Endothelial cell of hepatic sinusoid (primary cell): ENCODE results near the gene SOAT2.

Experiments
- in situ Hi-C: cut with HindIII; loops from 2 replicates; pipeline ENCODE4 v1.10.0; 2017; ENCODE audit warnings: low sequenced_read_pairs

SOAT2 gene

DNA sequence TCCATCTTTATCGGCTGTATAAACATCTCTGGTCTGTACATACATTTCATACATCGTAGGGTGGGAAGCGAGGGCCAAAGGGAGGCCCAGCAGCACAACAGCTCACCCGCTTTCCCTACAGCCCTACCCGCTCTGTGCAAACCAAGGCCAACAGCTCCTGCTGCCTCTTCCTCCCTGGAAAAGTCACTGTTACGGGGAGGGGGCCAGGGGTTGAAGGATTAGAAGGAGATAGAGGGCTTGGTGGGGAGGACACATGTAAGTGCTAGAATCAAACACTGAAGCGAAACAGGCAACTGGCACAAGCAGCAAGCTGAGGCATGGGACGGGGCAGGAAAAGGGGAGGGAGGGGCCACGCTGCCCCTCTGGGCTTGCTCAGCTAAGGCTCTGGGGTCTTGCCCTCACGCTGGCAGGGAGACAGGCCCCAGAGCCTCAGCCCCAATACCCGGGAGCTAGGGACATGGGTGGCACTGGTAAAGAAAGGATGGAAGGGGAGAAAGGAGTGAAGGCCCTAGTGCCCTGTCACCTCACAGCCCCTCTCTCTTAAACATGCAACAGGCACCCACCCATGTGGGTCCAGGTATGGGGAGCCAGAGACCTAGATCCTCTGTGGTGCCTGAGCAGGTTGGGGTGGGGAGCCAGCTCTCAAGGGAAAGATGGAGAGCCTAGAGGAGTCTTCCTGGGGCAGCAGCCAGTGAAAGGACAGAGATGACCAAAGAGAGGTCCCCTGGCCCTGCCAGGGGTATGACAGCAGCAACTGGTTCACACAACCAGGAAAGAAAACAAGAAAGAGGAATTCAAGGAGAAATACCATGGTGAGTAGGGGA lies 38.5 kb upstream of the SOAT2 start:
- in situ Hi-C loops = loop anchor here (5.0 kb wide), 1 partner anchor 37 kb away; the partner anchor contains the start of gene SOAT2

DNA sequence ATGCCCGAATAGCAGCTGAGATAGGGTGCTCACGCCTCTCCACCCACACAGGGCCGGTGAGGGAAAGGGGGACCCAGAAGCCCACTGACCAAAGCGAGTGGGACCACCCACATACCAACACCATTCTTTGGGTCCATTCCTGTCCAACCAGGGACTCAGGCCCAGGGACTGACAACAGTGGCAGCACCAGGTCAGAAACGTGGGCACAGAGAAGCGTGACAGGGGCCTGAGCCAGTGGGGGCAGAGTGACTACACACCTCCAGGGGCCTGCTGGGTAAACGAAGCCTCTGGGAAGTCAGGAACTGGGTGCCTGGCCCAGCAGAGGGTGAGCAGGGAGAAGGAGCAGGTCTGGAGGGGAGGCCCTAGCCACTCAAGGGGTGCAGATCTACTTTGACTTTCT lies 37.8 kb upstream of the SOAT2 start:
- in situ Hi-C loops = loop anchor here (5.0 kb wide), 1 partner anchor 37 kb away; the partner anchor contains the start of gene SOAT2

DNA sequence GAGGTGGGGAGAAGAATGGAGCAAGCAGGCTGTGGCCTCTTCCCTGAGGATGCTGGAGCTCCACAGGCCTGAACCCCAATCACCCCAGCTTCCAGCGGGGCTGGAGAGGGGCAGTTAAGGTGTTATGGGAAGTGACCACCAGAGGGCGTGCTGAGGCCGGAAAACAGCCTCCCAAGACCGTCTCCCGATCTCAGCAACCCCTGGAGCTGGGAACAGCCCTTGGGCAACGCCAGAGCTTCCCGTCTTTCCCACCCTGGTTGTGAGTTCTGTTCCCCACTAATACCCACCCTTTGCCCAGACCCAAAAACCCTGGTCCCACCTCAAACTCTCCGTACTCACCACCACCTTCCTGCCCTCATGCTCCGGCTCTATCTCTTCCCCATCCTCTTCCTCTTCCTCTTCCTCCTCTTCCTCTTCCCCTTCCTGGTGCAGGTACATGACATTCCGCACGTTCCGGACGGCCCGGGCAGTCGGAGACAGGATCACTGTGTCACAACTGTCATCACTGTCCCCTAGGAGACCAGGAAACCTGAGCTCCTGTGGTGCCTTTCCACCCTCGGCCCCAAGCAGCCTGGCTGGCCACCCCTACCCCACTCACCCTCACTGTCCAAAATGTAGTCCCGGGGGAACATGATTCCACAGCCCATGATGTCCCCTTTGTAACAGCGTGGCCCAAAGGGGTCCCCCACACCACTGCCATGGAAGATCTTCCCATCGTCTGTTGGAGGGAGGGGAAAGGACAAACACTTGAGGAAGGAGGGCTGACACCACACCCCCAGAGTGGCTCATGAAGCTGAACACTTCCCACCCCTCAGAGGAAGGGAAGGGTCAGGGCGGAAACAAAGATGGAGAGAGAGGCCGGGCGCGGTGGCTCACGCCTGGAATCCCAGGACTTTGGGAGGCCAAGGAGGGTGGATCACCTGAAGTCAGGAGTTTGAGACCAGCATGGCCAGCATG lies 37.0 kb upstream of the SOAT2 start:
- in situ Hi-C loops = loop anchor here (5.0 kb wide), 1 partner anchor 36 kb away; the partner anchor contains the start of gene SOAT2

DNA sequence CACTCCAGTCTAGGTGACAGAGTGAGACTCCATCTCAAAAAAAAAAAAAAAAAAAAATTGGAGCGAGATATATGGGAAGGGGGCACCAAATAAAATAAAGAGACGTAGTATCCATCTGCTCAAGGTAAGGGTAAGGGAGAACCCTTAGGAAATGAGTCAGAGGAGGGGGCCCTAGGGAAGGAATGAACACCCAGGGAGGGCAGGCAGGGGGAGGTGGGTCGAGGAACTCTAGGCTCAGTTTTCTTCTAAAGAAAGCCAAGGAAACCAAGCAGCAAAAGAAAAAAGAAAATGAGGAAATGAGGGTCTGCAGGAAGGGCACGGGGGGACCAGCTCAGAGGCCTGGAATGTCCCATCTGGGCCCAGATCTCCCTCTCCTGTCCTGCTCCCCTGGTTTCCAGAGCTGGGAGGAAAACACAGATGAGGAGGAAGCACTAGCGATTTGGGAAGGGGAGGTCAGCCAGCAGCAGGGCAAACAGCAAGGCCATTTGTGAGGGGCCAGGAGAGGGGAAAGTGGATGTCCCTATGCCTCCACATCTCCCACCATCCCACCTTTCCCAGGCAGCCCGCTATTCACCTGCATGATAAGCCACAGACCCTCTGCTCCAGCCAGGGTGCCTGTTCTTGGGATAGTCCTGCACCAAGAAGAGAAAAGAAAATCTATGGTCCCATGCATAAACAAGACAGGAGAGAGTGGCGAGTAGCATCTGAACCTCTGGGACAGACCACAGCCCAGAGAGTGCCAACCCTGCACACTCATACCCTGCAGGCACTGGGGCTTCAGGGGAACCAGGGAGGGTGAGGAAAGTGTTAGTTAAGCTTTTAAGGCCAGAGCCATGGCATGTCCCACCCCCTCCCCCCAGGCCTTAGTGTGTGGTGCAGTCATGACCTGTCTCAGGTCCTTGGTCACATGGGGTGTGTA lies 36.0 kb upstream of the SOAT2 start:
- in situ Hi-C loops = loop anchor here (5.0 kb wide), 1 partner anchor 35 kb away; the partner anchor contains the start of gene SOAT2

DNA sequence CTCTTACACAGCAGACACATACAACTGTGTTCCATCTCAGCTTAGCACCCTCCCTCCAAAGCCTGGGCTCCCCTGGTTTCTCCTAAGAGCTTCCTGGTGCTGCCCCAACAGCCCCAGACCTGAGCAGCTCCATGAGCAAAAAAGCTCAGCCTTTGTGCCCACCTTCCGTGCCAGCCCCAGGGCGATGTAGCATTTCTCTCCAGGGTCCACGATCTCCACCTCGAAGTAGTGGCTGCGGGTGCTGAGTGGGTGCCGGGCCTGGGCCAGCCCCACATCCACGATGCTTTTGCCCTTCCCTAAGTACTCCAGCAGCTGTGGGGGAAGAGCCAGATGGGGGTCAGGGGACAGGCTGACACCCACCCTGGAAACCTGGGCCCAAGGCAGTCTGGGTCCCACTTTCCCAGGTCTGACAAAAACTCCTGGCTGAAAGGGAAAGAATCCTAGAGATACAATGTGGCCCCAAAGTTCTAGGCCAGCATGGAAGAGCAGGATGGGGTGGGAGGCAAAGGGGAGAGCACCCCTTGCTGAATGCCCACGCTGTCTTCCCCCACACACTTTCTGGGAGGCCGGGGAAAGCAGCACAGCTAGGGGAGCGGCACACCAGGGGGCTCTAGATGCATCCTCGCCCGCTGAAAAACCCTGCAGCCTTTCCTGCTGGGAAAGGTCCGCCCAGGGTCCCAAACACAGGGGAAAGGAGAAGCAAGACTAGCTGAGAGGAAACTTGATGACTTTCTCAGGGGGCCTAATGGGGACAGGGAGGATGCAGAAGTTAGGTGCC lies 35.1 kb upstream of the SOAT2 start:
- in situ Hi-C loops = loop anchor here (5.0 kb wide), 1 partner anchor 34 kb away; the partner anchor contains the start of gene SOAT2

DNA sequence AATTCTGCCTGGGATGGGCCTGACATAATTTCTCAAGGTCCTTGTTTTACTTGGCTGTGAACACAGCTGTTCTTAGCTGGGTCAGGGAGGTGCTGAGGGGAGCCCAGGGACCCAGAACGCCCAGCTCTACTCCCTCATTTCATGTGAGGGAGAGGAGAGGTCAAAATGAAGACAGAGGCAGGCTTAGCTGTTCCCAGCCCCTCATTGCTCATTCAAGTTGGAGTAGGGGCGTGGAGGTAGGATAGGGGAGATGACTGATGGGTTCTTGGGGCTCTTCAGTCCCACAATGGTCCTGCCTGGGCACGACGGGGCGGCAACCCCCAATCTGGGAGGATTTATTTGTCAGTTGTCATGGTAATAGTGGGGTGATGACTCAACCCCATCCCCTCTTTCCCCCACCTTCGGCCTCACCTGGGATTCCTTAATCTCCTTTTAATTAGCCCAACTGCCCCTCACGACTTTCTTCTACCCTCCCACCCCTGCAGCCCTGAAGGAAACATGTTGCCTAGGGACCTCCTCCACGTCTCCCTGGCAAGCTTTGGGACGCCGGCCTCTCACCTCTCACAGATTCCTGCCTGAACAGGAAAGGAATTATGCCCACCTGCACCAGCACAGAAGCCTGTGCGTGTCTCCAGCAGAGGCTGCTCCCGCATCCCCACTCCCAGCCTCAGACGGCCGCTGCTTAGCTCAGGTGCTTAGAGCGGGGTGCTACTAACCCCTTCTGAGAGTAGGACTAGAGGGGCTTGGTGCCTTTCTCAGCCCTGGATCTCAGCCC lies 34.3 kb upstream of the SOAT2 start:
- in situ Hi-C loops = loop anchor here (5.0 kb wide), 1 partner anchor 33 kb away; the partner anchor contains the start of gene SOAT2

DNA sequence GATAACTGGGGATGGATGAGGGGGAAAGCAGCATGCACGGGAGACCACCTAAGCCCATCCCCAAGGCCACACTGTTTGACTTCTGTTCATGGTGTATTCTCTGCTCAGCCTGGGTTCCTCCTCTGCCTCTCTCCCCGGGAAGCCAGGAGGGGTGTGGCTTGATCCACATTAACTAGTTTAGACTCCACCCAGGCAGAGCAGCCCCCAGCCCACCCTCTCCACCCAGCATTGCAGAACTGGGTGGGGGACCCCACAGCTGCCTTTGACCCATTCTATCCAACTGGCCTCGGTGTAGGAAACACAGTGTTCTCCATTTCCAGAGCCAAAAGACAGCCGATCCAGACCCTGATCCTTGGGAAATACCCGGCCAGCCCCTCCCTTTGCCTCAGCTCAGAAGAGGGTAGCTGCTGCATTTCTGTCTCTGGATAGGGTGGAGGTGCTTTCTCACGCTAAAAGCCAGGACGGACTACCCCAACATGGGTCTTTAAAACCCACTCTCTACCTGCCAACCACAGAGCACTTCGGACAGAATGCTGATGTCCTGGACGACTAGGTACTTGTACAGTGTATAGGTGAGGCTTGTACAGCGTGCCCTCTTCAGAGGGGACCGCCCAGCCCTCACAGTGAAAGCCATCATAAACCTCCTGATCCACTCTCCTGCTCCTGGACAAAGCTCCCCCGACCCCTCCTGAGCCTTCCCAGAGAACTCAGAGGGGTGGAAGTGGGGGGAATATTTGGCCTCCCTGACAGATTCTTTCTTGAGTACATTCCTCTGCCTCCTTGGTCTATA lies 33.5 kb upstream of the SOAT2 start:
- in situ Hi-C loops = loop anchor here (5.0 to 10.0 kb wide), 2 partner anchors 32 to 125 kb away; partner anchors contain the start of gene SOAT2

DNA sequence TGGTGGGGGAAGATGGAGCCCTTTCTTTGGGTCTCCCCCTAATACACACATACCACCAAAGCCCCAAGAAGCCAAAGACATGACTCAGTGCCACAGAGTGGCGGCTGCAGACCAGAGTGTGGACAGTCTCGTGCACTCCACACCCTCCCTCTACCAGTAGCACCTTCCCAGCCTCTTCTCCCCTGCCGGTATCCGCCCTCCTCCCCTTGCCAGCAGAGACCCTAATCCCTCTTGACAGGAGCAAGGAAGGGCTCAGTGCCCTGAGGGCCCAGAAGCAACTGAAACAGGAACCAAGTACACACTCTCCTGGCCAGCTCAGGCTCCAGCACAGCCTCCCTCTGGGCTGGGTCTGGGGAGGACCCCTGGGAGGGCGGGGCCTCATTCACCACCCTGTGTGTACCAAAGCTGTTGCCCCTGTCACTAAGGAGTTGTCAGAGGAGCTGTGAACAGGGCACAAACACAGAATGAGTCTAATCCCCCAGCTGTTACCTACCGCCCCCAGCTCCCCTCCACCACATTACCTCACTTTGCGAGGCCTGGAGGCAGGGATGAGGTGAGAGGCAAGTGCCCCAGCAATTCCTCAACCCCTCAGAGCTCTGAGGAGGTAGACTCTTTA lies 32.3 kb upstream of the SOAT2 start:
- in situ Hi-C loops = loop anchor here (10.0 kb wide), 1 partner anchor 124 kb away; no protein-coding TSS in a partner anchor

DNA sequence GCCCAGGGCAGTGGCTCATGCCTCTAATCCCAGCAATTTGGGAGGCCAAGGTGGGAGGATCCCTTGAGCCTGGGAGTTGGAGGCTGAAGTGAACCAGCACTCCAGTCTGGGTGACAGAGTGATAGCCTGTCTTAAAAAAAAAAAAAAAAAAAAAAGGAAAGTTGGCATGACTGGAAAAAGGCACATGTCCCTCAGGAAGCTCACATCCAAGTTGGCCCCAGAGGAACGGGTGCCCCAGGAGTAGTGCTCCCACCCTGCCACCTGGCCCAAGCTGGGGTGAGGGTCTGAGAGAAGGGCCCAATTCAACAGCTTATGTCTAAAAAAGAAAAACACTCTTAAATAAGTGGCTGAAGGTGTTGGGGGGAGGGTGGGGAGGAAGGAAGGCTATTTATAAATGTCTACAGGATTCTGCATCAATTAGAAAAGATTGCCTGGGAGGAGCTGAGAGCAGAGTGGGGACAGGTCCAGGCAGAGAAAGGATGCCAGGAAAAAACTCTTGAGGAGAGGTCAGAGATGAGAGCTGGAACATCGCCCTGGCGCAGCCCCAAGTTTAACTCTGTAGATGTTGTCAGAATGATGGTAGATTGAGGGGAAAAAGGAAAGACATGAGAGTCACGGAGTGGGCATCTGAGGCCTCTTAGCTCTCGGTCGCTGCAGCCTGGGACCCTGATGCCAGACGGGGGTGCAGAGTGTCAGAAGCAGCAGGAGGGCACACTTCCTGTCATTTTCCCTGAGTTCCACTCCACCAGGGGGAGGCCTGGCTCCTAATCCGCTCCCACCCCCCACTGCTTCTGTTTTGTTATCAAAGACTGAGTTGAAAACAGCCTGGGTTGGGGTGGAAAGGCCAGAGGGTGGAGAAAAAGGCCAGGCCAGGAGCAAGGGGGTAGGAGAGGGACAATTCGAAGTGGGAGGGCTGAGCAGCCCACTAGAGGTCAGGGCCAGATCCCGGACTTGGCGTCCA lies 31.4 kb upstream of the SOAT2 start:
- in situ Hi-C loops = loop anchor here (10.0 kb wide), 1 partner anchor 123 kb away; no protein-coding TSS in a partner anchor

DNA sequence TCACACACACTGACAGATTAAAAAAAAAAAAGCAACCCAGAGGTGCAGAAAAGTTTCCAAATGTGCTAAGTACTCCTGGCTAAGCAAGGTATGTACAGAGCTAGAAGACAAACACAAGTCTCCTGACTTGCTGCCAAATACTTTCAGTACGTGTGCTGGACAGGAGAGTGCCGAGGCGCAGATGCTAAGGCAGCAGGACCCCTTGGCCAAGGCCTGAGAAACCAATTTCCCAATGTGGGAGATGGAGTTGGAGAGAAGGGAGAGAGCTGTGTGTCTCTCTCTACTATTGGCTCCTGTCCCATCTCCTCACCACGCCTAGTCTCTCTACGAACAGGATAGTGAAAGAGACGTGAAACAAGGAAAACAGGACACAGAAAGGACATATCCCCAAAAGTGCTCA lies 29.4 kb upstream of the SOAT2 start:
- in situ Hi-C loops = loop anchor here (10.0 kb wide), 1 partner anchor 121 kb away; no protein-coding TSS in a partner anchor

DNA sequence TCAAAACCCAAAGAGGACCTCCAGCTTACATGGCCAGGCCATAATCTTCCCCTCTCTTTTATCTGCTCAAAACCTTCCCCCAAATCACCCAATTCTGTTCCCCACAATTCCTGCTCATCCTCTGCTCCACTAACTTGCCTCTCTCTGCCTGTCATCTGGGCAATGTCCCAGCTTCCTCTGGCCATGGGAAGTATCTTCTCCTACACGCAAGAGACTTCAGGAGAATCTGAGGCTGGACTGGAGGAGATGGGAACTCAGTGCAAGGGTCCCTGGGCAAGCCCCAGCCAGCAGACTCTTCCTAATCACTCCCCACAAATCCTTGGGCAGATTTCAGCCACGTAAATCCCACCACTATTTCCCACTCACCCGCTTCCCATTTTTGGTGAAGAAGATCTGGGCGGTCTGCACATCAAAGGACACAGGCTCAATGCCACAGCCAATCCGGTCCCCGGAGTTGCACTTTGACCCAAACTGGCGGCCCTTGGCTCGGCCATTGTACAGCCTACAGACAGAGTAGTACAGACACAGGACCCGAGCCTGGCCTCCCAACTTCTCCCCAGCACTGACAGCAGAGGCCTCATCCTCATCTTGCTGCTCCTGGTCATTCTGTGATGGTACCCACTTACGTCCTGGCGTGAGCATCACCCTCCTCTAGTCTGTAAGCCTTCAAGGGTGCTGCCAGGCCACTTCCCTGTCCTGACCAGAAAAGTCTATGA lies 28.8 kb upstream of the SOAT2 start:
- in situ Hi-C loops = loop anchor here (10.0 kb wide), 1 partner anchor 120 kb away; no protein-coding TSS in a partner anchor

DNA sequence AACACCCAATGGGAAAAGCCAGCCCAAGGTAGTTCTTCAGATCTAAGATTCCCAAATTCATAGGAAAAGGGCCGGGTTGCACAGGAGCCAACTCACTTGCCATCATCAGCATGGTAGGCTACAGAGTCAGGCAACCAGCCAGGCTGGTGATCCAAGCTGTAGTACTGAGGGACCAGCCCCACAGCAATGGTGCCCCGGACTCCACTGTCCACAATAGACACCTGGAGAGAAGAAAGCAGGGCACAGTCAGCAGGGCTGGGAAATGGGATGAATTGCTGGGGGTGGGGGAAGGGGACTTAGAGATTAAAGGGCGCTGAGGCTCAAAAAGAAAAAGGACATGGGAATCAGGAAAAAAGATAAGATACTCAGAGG lies 28.3 kb upstream of the SOAT2 start:
- in situ Hi-C loops = loop anchor here (5.0 to 10.0 kb wide), 3 partner anchors 97 to 192 kb away; partner anchors contain the start of gene ESPL1

DNA sequence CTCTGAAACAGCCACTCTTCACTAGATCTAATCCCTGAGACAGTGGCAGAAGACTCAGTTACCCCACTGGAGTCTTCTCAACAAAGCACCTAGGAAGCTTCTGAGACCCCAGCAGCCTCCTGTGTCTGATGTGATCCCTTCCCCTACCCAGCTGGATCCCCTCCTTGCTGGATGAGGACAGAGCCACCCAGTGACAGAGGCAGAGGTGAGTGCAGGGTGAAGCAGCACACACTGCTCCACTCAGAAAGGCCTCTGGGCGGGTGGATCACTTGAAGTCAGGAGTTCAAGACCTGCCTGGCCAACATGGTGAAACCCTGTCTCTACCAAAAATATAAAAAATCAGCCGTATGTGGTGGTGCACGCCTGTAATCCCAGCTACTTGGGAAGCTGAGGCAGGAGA lies 26.8 kb upstream of the SOAT2 start:
- in situ Hi-C loops = loop anchor here (5.0 to 10.0 kb wide), 3 partner anchors 96 to 191 kb away; partner anchors contain the start of gene ESPL1

DNA sequence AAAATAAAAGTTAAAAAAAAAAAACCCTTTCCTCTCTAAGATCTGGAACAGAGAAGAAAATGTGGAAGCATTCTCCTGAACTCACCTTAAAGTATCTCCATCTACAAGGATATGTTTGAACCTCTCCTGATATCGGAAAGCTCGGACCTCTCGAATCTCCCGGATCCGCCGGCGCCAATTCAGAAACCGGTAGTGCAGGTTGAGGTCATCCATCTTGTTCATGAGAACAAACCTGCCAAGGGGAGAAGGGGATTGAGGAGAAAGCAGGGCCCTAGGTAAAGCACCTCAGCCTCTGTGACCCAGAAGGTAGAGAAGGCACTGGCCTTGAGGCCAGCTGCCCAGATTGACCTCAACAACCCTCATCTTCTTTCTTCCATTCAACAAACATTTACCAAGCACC lies 26.3 kb upstream of the SOAT2 start:
- in situ Hi-C loops = loop anchor here (5.0 to 10.0 kb wide), 3 partner anchors 95 to 190 kb away; partner anchors contain the start of gene ESPL1
